Retinal pigment epithelial cell (primary cell): ENCODE measurements around the gene NELL2.

ENCODE experiments used
- DNase-seq: peaks from one replicate; pipeline ENCODE4 v3.0.0-alpha.2; 2010; ENCODE audit warnings: low read depth
- H3K4me3 ChIP-seq: 2 replicates; pipeline ENCODE4 v1.5.1; 2011; ENCODE audit warnings: mild to moderate bottlenecking, low read length, control low read depth, moderate library complexity
- TF ChIP-seq, protein P1 (sequence below): conservative IDR thresholded peaks from 2 replicates; pipeline ENCODE4 v1.5.1; 2011; ENCODE audit warnings: low read depth, low read length, control low read depth, inconsistent platforms

The NELL2 gene

DNA sequence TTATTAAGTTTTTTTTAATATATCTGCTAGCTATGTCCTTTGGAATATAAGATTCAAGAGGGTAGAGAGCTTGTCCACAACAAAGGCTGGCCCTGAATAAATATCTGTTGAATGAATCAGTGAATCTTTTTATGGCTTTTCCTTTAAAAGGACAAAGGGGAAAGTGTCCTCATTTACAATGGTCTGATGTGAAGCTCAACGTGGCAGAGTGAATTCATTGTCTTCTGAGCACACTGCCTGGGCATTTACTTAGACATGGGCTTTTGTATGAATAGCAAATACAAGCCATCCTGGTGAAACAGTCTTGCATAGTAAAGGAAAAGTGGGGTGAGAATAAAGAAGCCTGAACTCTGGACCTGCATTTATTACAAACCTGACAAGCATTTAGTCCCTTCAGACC lies 201.2 kb downstream of the NELL2 start:
- TF ChIP-seq, protein P1, sequence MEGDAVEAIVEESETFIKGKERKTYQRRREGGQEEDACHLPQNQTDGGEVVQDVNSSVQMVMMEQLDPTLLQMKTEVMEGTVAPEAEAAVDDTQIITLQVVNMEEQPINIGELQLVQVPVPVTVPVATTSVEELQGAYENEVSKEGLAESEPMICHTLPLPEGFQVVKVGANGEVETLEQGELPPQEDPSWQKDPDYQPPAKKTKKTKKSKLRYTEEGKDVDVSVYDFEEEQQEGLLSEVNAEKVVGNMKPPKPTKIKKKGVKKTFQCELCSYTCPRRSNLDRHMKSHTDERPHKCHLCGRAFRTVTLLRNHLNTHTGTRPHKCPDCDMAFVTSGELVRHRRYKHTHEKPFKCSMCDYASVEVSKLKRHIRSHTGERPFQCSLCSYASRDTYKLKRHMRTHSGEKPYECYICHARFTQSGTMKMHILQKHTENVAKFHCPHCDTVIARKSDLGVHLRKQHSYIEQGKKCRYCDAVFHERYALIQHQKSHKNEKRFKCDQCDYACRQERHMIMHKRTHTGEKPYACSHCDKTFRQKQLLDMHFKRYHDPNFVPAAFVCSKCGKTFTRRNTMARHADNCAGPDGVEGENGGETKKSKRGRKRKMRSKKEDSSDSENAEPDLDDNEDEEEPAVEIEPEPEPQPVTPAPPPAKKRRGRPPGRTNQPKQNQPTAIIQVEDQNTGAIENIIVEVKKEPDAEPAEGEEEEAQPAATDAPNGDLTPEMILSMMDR, result no peak
- DNase-seq, result no peak
- no peak overlapping the region for H3K4me3 ChIP-seq

DNA sequence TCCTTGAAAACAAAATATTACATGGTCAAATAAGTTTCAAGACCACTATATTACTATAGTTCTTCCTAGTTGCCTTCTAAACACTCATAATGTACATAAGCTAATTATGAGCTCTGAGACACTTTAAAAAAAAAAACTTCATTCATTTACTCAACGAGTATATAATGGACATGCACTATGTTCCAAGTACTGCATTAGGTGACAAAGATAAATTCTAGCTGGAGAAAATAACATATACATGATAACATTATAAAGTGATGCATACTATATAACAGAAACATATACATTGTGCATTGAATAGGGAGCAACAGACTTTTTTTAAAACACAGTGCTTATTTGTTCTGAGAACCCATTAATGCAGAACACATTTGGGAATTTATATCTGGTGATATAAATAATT lies 202.3 kb downstream of the NELL2 start:
- TF ChIP-seq, protein P1, result no peak
- H3K4me3 ChIP-seq, result no peak overlapping the region
- no peak for DNase-seq

DNA sequence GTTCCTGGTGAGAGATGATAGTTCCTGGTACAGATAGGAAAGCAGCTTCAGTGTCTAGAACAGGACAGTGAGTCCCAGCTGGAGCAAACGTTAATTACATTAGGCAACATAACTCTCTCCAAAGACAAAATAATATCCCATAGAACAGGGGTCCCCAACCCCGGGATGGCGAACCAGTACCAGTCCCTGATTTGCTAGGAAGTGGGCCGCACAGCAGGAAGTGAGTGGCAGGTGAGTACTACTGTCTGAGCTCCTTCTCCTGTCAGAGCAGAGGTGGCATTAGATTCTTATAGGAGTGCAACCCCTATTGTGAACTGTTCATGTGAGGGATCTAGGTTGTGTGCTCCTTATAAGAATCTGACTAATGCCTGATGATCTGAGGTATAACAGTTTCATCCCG lies 204.1 kb downstream of the NELL2 start:
- H3K4me3 ChIP-seq, result no peak overlapping the region
- TF ChIP-seq, protein P1, result no peak
- no peak for DNase-seq

DNA sequence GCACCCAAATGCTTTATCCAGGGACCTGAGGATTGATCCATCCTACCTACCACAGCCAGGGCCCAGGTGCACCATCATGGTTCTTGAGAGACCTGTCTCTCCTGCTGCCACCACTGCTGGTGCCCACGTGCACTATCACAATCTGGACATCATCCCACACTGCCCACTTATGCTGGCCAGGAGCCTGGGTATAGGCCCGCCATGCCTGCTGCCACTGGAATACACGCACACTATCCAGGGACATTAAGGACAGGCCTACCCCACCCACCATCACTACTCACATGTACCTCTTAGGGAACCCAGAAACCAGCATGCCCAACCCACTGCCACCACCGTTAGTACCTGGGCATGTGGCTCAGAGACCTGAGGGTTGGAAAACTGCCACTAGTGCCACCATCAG lies 207.7 kb downstream of the NELL2 start:
- no peak for DNase-seq
- no peak overlapping the region for H3K4me3 ChIP-seq
- TF ChIP-seq, protein P1, result no peak

DNA sequence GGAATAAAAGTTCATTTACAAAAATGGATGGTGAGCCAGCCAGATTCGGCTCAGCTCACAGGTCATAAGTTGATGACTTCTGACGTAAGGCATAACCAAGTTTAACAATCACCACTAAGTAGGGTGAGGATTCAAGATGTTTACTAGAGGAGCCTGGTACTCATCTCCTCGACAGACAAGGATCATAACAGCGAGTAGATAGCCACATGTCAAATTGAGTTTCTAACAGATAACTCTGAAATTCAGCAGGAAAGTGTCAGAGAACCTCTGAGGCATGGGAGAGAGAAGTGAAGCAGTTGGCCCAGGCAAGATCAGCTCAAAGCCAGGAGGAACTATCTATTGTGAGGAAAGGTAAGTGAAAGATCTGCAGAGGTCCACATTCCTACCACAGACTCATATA lies 208.7 kb downstream of the NELL2 start:
- no peak overlapping the region for H3K4me3 ChIP-seq
- TF ChIP-seq, protein P1, result no peak
- no peak for DNase-seq

DNA sequence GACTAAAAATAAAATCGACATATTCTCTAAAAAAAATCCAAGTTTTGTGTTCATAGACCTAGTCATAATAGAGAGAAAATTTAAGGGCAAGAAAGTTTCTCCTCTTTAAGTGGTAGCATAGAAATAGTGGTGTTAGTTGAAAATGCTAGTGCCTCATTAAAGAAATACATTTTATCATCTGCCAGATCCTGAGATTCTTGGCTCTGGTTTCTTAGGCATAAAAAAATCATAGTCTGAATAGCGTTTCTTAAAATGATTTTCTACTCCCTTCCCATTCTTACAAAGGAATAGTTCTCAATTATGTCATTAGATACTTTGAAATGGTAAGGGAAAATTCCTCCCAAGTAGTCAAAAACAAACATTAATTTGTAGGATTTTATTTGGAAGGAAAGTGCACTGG lies 212.8 kb downstream of the NELL2 start:
- no peak for DNase-seq
- TF ChIP-seq, protein P1, result no peak
- H3K4me3 ChIP-seq, result no peak overlapping the region

DNA sequence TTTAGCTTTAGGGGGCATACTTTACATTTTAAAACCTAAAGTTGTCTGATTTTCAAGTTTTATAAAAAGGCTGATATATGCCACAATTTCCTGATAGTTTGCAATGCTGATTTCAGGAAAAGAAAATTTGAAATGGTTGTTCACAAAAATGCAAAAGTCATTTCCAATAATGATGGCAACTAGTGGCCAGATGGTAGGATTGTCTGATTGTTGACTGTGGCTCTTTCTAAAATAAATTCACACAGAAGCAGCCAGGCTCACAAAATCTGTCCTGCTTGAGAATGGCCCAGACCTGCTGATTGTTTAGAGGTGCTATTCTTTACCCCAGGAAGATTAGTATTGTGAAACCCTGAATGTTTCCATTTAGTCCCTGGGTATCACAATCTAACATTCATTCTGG lies 220.3 kb downstream of the NELL2 start:
- DNase-seq, result no peak
- TF ChIP-seq, protein P1, result no peak
- no peak overlapping the region for H3K4me3 ChIP-seq
